Activated CD8-positive, alpha-beta memory T cell treated with anti-CD3 and anti-CD28 coated beads for 36 hours (primary cell): ENCODE results near the gene OR1M1. TPM values are rescaled to one million over a fixed set of nuclear protein-coding genes. Genes with fewer than 3 reads are reported as not detected.

Experiments used
- total RNA-seq, 2 experiments: library from RNA; stranded (reverse); gene quantifications; one replicate each; pipeline ENCODE4 v1.2.3, GENCODE V29; 2021

OR1M1 gene
- total RNA-seq, 2 experiments from 2014 or later, result not detected

Other genes starting within 250 kb of the OR1M1 start
- gene MUC16, start 76.7 kb upstream of the OR1M1 start, total RNA-seq, result not detected
- gene OR7G2, start 20.4 kb downstream of the OR1M1 start, total RNA-seq, result not detected
- not detected for gene OR7G1, start 28.7 kb downstream of the OR1M1 start, total RNA-seq
- gene OR7G3, start 39.9 kb downstream of the OR1M1 start, total RNA-seq, result not detected
- gene ZNF317, start 53.3 kb downstream of the OR1M1 start, total RNA-seq, result 10 to 100 TPM; 45.1 to 51.0 TPM
- gene OR7D2, start 91.9 kb downstream of the OR1M1 start, total RNA-seq, result not detected
- gene OR7D4, start 132.5 kb downstream of the OR1M1 start, total RNA-seq, result not detected
- gene OR7E24, start 163.9 kb downstream of the OR1M1 start, total RNA-seq, result not detected
- gene ZNF699, start 222.8 kb downstream of the OR1M1 start, total RNA-seq, result 1 to 10 TPM; 4.1 to 4.3 TPM
- 10 to 100 TPM; 10.7 to 11.2 TPM for gene ZNF559, start 237.1 kb downstream of the OR1M1 start, total RNA-seq